ENCODE results near the gene ABCG1. TPM values are rescaled to one million over a fixed set of nuclear protein-coding genes. Genes with fewer than 3 reads are reported as not detected.

The ABCG1 gene
- total and polyA plus RNA-seq, 2 experiments from 2014 or later = 1.3 to 4.4 TPM

- peaks cover 2% of the 10 kb centered on the region; the same call in 2 of the 3 replicates for H3K4me1 Mint-ChIP-seq
- Histone ChIP-seq H3F3A (replicated peaks; ENCODE audit: low read depth) (no peaks in the 10 kb centered on the region), H3K4me3 (no peak overlapping the region), H3K27ac (ENCODE audit: low read depth) (no peak overlapping the region), H2AFZ (no peak overlapping the region), H4K20me1 (replicated peaks; ENCODE audit: insufficient read depth) (no peaks in the 10 kb centered on the region), H3K4me1 (ENCODE audit: insufficient read depth) (no peaks in the 10 kb centered on the region), H3K4me2 (no peak overlapping the region), H3K79me2 (replicated peaks; ENCODE audit: insufficient read depth) (no peaks in the 10 kb centered on the region), H3K27me3 (ENCODE audit: insufficient read depth) (no peaks in the 10 kb centered on the region), H3K9me2 (ENCODE audit: insufficient read depth) (no peaks in the 10 kb centered on the region), H3K36me3 (ENCODE audit: insufficient read depth) (no peaks in the 10 kb centered on the region)
- H3K27me3 Mint-ChIP-seq (ENCODE audit: insufficient read depth, low read depth, poor library complexity) = peaks cover 7% of the 10 kb centered on the region
- H3K27ac Mint-ChIP-seq = no peak overlapping the region
- H3K36me3 Mint-ChIP-seq (ENCODE audit: low read depth) = peaks cover 28% of the 10 kb centered on the region
- H3K9me3 Mint-ChIP-seq = peaks cover 9% of the 10 kb centered on the region; the same call in 2 of the 3 replicates
- DNase-seq (ENCODE audit: low spot score) (no peak), ATAC-seq (no peak)
- TF ChIP-seq POLR2AphosphoS5 (IDR thresholded peaks at IDR 0.05; ENCODE audit: low read depth) = no peak
- TF ChIP-seq EZH2 (IDR thresholded peaks at IDR 0.05; ENCODE audit: low read depth, unreplicated experiment) = no peak
- TF ChIP-seq ZNF462 (CRISPR knock-in tag; IDR thresholded peaks at IDR 0.05) = no peak
- no peak for TF ChIP-seq ZNF331 (CRISPR knock-in tag; IDR thresholded peaks at IDR 0.05; ENCODE audit: low read depth)
- TF ChIP-seq CREB1 (CRISPR knock-in tag; IDR thresholded peaks at IDR 0.05; ENCODE audit: low read depth) = no peak
- TF ChIP-seq NANOG (IDR thresholded peaks at IDR 0.05; ENCODE audit: borderline replicate concordance) = no peak
- no peak overlapping the region for H3K4me3 Mint-ChIP-seq
Observed at GRCh38 chr21:42287193-42288083, 68.5 kb downstream of the ABCG1 start.

Measured in GM23338 (cell line).